ENCODE results near the gene MED14.

The MED14 gene

DNA sequence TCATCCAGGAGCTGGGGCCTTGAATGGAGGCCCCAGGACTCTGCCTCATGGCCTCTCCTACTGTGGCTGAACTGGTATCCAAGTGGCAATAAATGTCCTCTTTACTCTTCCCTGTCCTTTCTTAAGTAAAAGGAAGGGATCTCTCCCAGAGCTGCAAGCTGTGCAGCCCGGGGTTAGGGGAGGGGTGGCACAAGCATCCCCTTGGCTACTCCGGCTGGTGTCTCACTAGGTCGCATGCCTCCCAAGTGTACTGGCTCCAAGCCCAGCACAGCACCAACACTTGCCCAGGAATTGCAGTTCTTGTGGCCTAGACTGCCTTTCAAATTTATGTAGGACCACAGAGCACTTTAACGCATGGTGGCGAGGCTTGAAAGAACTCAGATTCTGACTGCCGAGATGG lies 44.7 kb upstream of the MED14 start:
- Histone ChIP-seq H3K27ac (ENCODE audit: low read length) (no peak overlapping the region), H3K9ac (ENCODE audit: low read length) (no peak overlapping the region), H3K4me3 (ENCODE audit: low read length) (no peak overlapping the region), H3K9me3 (ENCODE audit: insufficient read depth, low read length) (no peaks in the 10 kb centered on the region), H3K79me2 (ENCODE audit: low read length) (no peaks in the 10 kb centered on the region), H4K20me1 (ENCODE audit: insufficient read depth, low read length) (no peaks in the 10 kb centered on the region), H3K36me3 (replicated peaks; ENCODE audit: low read depth, low read length) (no peaks in the 10 kb centered on the region), H3K4me1 (ENCODE audit: low read length) (peaks cover 9% of the 10 kb centered on the region), H2AFZ (ENCODE audit: low read depth, low read length) (no peak overlapping the region), H3K27me3 (ENCODE audit: low read depth, low read length) (no peaks in the 10 kb centered on the region), H3K4me2 (ENCODE audit: low read length) (no peak overlapping the region)
- TF ChIP-seq EZH2phosphoT487 (IDR thresholded peaks at IDR 0.05; ENCODE audit: low read depth) (no peak), CTCF (IDR thresholded peaks at IDR 0.05; ENCODE audit: low read depth, low read length) (no peak)

DNA sequence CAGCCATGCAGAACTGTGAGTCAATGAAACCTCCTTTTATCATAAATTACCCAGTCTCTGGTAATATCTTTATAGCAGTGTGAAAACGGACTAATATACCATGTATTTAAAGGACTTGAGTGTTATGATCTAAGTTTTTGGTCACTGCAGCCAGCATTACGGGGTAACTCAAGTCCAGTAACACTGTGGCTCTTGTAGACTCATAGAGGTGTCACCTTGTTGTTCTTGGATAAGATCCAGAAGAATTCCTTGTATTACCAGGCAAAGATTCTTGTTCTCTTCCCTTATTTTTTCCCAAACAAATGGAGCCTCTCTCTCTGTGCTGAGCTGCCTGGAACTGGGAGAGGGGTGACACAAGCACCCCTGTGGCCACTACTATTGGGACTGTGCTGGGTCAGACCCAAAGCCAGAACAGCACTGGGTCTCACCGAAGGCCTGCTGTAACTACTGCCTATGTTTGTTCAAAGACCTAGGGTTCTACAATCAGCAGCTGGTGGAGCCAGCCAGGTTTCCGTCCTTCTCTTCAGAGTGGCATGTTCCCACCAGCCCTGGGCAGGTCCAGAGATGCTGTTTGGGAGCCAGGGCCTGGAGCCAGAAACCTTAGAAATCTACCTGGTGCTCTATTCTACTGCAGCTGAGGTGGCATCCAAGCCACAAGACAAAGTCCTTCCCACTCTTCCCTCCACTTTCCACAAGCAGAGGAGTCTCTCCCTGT lies 43.7 kb upstream of the MED14 start:
- Histone ChIP-seq H3K4me3 (ENCODE audit: low read length) (no peak overlapping the region), H3K27me3 (ENCODE audit: low read depth, low read length) (no peaks in the 10 kb centered on the region), H3K4me2 (ENCODE audit: low read length) (no peak overlapping the region), H2AFZ (ENCODE audit: low read depth, low read length) (no peak overlapping the region), H3K27ac (ENCODE audit: low read length) (no peak overlapping the region), H3K79me2 (ENCODE audit: low read length) (no peaks in the 10 kb centered on the region), H4K20me1 (ENCODE audit: insufficient read depth, low read length) (no peaks in the 10 kb centered on the region), H3K9ac (ENCODE audit: low read length) (no peak overlapping the region), H3K4me1 (ENCODE audit: low read length) (no peaks in the 10 kb centered on the region), H3K36me3 (replicated peaks; ENCODE audit: low read depth, low read length) (no peaks in the 10 kb centered on the region), H3K9me3 (ENCODE audit: insufficient read depth, low read length) (no peaks in the 10 kb centered on the region)
- TF ChIP-seq EZH2phosphoT487 (IDR thresholded peaks at IDR 0.05; ENCODE audit: low read depth) (no peak), CTCF (IDR thresholded peaks at IDR 0.05; ENCODE audit: low read depth, low read length) (no peak)

DNA sequence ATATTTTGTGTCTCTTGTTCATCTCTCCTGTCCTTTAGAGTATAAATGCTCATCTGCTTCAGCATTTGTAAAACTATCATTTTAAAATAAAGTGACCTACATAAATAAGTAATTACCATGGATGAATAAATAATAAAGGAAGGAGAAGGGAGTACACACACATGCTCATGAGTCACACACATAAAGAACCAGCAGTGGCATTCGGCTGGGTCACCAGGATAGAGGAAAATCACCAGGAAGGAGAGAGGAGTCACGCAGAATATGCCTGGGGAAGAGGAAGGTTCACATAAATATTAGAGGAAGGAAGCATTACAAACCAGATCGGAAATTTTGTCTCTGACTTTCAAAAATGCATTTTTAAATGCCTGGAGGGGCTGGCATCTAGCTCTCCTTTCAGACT lies 38.5 kb upstream of the MED14 start:
- Histone ChIP-seq H3K27me3 (ENCODE audit: low read depth, low read length) (no peaks in the 10 kb centered on the region), H3K4me3 (ENCODE audit: low read length) (no peak overlapping the region), H4K20me1 (ENCODE audit: insufficient read depth, low read length) (no peaks in the 10 kb centered on the region), H3K27ac (ENCODE audit: low read length) (no peak overlapping the region), H3K9me3 (ENCODE audit: insufficient read depth, low read length) (no peaks in the 10 kb centered on the region), H2AFZ (ENCODE audit: low read depth, low read length) (no peak overlapping the region), H3K36me3 (replicated peaks; ENCODE audit: low read depth, low read length) (no peaks in the 10 kb centered on the region), H3K4me1 (ENCODE audit: low read length) (peaks cover 5% of the 10 kb centered on the region), H3K9ac (ENCODE audit: low read length) (no peak overlapping the region), H3K79me2 (ENCODE audit: low read length) (no peaks in the 10 kb centered on the region), H3K4me2 (ENCODE audit: low read length) (no peak overlapping the region)
- no peak for TF ChIP-seq CTCF (IDR thresholded peaks at IDR 0.05; ENCODE audit: low read depth, low read length)

- H3K4me2 ChIP-seq (ENCODE audit: low read length): no peak overlapping the region
- no peak overlapping the region for H2AFZ ChIP-seq (ENCODE audit: low read depth, low read length)
- no peak overlapping the region for H3K27ac ChIP-seq (ENCODE audit: low read length)
Measured at GRCh38 chrX:40773188-40773587, 37.8 kb upstream of the MED14 start.

More at GRCh38 chrX:40773188-40773587, 37.8 kb upstream of the MED14 start:
- Histone ChIP-seq H3K9me3 (ENCODE audit: insufficient read depth, low read length) (no peaks in the 10 kb centered on the region), H4K20me1 (ENCODE audit: insufficient read depth, low read length) (no peaks in the 10 kb centered on the region), H3K36me3 (replicated peaks; ENCODE audit: low read depth, low read length) (no peaks in the 10 kb centered on the region), H3K79me2 (ENCODE audit: low read length) (no peaks in the 10 kb centered on the region), H3K4me3 (ENCODE audit: low read length) (no peak overlapping the region), H3K27me3 (ENCODE audit: low read depth, low read length) (no peaks in the 10 kb centered on the region), H3K9ac (ENCODE audit: low read length) (no peak overlapping the region), H3K4me1 (ENCODE audit: low read length) (peaks cover 5% of the 10 kb centered on the region)
- no peak for TF ChIP-seq CTCF (IDR thresholded peaks at IDR 0.05; ENCODE audit: low read depth, low read length)
- no peak for TF ChIP-seq EZH2phosphoT487 (IDR thresholded peaks at IDR 0.05; ENCODE audit: low read depth)

Data from OCI-LY3 (cell line).